HG03469 (cell line): ENCODE data around the gene RFX1.
"Not testable (repeated sequence)": the region's sequence is repeated elsewhere in the genome, so short reads cannot be mapped to it uniquely, and the experiment has no call there.

ENCODE experiments used
- ATAC-seq: cut with Tn5 transposase; IDR thresholded peaks from one replicate; pipeline ENCODE4 v1.9.1; 2021; ENCODE audit warnings: mild to moderate bottlenecking, moderate library complexity, moderate number of reproducible peaks; ENCODE audit not compliant: unreplicated experiment

The RFX1 gene

GRCh38 chr19:14027856-14028450 is 21.8 kb upstream of the RFX1 start, which contains the start of gene RLN3:
TSS of gene RLN3 (plus strand) at chr19:14028148. CDS start at chr19:14028205, 57 bp downstream.
- no peak for ATAC-seq

- ATAC-seq, result not testable (repeated sequence)
Measured at GRCh38 chr19:14026652-14027192, 20.6 kb upstream of the RFX1 start.

GRCh38 chr19:14023404-14024235 is 17.5 kb upstream of the RFX1 start:
- ATAC-seq, result no peak

- ATAC-seq, result no peak
Measured at GRCh38 chr19:14022469-14022868, 16.3 kb upstream of the RFX1 start.

GRCh38 chr19:14021474-14021873 is 15.4 kb upstream of the RFX1 start:
- ATAC-seq, result no peak

GRCh38 chr19:14019739-14020138 is 13.6 kb upstream of the RFX1 start:
- not testable (repeated sequence) for ATAC-seq

- ATAC-seq, result no peak
Measured at GRCh38 chr19:14019100-14019499, 13.0 kb upstream of the RFX1 start.

- peak; percentile 69 for ATAC-seq
Measured at GRCh38 chr19:14015524-14016035, 9.5 kb upstream of the RFX1 start.

- no peak for ATAC-seq
Measured at GRCh38 chr19:14012378-14012915, 6.3 kb upstream of the RFX1 start.

GRCh38 chr19:14006766-14007562 is 844 bp upstream of the RFX1 start:
- peak; percentile 29 for ATAC-seq

GRCh38 chr19:14005349-14006084 is 603 bp downstream of the RFX1 start:
- no peak for ATAC-seq

GRCh38 chr19:14004619-14005348 is 1.3 kb downstream of the RFX1 start:
- no peak for ATAC-seq

- ATAC-seq, result no peak
Measured at GRCh38 chr19:14003251-14004055, 2.7 kb downstream of the RFX1 start.

- ATAC-seq, result no peak
Measured at GRCh38 chr19:14002571-14003250, 3.4 kb downstream of the RFX1 start.

- no peak for ATAC-seq
Measured at GRCh38 chr19:14000691-14001375, 5.3 kb downstream of the RFX1 start.

- ATAC-seq, result no peak
Measured at GRCh38 chr19:13999085-13999484, 7.0 kb downstream of the RFX1 start.

- no peak for ATAC-seq
Measured at GRCh38 chr19:13998426-13998825, 7.7 kb downstream of the RFX1 start.

GRCh38 chr19:13997631-13997962 is 8.5 kb downstream of the RFX1 start:
- ATAC-seq, result no peak
